ENCODE measurements around the gene CNTN1. TPM values are rescaled to one million over a fixed set of nuclear protein-coding genes. Genes with fewer than 3 reads are reported as not detected.

The CNTN1 gene
- total RNA-seq, 2 donors from 2014 or later: not detected

- H3K36me3 Mint-ChIP-seq (ENCODE audit: insufficient read depth in 2 of 2): no peaks in the 10 kb centered on the region
- no peaks in the 10 kb centered on the region for H3K27me3 Mint-ChIP-seq (ENCODE audit: low read depth)
- H3K27ac Mint-ChIP-seq: no peak overlapping the region
- DNase-seq: no peak
- no peak for ATAC-seq (replicated peaks in 1 of 2)
- no peak overlapping the region for H3K4me3 Mint-ChIP-seq
- peaks cover 2 to 3% of the 10 kb centered on the region in 2 donors for H3K9me3 Mint-ChIP-seq
- H3K4me1 Mint-ChIP-seq (ENCODE audit: low read depth): no peaks in the 10 kb centered on the region
These were observed 109.6 kb downstream of the CNTN1 start for GRCh38 chr12:40801861-40802260.

- no peak for ATAC-seq (replicated peaks in 1 of 2)
These were observed 110.4 kb downstream of the CNTN1 start for GRCh38 chr12:40802656-40803055.

GRCh38 chr12:40819436-40820108 is 127.3 kb downstream of the CNTN1 start:
- no peak for ATAC-seq (replicated peaks in 1 of 2)
- Mint-ChIP-seq H3K9me3 (peaks cover 16 to 22% of the 10 kb centered on the region in 2 donors), H3K27me3 (ENCODE audit: low read depth) (no peaks in the 10 kb centered on the region), H3K27ac (no peak overlapping the region), H3K4me1 (ENCODE audit: low read depth) (no peaks in the 10 kb centered on the region), H3K4me3 (no peak overlapping the region), H3K36me3 (ENCODE audit: insufficient read depth in 2 of 2) (no peaks in the 10 kb centered on the region)
- no peak for DNase-seq

More at GRCh38 chr12:40802656-40803055, 110.4 kb downstream of the CNTN1 start:
- DNase-seq: no peak
- Mint-ChIP-seq H3K9me3 (peaks cover 0 to 3% of the 10 kb centered on the region in 2 donors), H3K4me1 (ENCODE audit: low read depth) (no peaks in the 10 kb centered on the region), H3K27me3 (ENCODE audit: low read depth) (no peaks in the 10 kb centered on the region), H3K36me3 (ENCODE audit: insufficient read depth in 2 of 2) (no peaks in the 10 kb centered on the region), H3K27ac (no peak overlapping the region), H3K4me3 (no peak overlapping the region)

- Mint-ChIP-seq H3K36me3 (ENCODE audit: insufficient read depth in 2 of 2) (no peaks in the 10 kb centered on the region), H3K27me3 (ENCODE audit: low read depth) (no peaks in the 10 kb centered on the region), H3K9me3 (peaks cover 16% of the 10 kb centered on the region in 2 donors), H3K4me3 (no peak overlapping the region), H3K4me1 (ENCODE audit: low read depth) (no peaks in the 10 kb centered on the region), H3K27ac (no peak overlapping the region)
- DNase-seq: no peak
- ATAC-seq (replicated peaks in 1 of 2): no peak
These were observed 128.7 kb downstream of the CNTN1 start for GRCh38 chr12:40820794-40821484.

DNA sequence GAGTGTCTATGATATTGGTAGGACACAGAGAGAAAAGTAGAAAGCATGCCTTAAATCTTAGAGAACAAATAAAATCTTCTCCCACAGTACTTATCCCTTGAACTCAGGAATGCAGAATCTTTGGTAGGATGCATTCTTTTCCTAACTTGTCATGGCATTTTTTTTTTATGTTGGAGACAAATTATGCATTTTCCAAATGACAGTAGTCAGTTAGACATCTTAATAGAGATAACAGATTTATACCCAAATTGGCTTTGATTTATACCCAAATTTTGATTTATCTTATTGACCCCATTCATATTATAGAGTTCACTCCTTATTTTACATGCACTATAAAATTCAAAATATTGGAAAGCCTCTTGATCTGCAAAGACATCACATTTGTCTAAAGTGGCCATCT is 132.9 kb downstream of the CNTN1 start:
- no peak overlapping the region for H3K4me3 Mint-ChIP-seq

DNA sequence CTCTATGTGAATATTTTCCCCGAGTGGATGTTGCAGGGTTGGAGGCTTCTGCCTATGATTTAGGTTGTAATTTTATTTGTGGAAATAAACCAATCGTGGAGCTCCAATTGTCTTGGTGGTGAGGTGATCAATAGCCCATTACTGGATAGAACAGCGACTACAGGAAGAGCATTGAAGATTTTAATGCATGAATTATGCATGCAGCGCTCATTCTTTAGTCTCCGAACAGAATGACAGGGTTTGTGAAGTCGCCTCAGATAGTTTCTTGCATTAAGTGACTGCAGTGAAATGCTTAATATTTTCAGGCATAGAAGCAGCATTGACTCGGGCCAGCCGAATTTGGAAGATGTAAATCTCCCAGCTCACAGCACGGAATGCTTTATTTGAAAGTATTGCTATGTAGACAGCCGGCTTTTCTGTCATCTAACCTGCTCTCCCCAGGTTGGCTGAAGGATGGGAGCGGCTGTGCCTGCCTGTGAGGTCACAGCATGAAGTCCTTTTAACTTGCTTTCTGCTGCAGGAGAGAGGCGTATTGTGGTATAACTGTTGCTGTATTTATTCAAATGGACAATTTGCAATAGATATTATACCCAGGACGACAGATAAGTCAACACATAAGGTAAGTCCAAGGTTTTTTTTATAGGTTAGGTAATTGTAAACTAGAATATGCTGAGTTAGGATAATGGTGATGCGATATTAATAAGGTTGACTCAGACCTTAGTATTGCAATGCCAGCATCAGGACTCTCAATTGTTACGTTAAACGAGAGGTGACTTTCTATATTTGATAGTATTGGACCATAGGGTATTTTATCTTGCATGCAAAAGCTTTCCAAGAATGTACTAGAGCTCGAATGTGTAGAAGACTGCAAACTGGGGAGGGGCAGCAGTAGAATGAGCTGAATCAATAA is 135.7 kb downstream of the CNTN1 start:
- H3K4me1 Mint-ChIP-seq (ENCODE audit: low read depth): no peaks in the 10 kb centered on the region
- DNase-seq: no peak
- H3K9me3 Mint-ChIP-seq: peaks cover 0 to 2% of the 10 kb centered on the region in 2 donors
- H3K36me3 Mint-ChIP-seq (ENCODE audit: insufficient read depth in 2 of 2): no peaks in the 10 kb centered on the region
- no peak overlapping the region for H3K4me3 Mint-ChIP-seq
- no peak for ATAC-seq (replicated peaks in 1 of 2)
- H3K27ac Mint-ChIP-seq: no peak overlapping the region
- no peaks in the 10 kb centered on the region for H3K27me3 Mint-ChIP-seq (ENCODE audit: low read depth)

More for the DNA sequence above, 132.9 kb downstream of the CNTN1 start:
- H3K9me3 Mint-ChIP-seq: peaks cover 0 to 3% of the 10 kb centered on the region in 2 donors
- DNase-seq: no peak
- no peaks in the 10 kb centered on the region for H3K27me3 Mint-ChIP-seq (ENCODE audit: low read depth)
- ATAC-seq (replicated peaks in 1 of 2): no peak
- no peak overlapping the region for H3K27ac Mint-ChIP-seq
- H3K4me1 Mint-ChIP-seq (ENCODE audit: low read depth): no peaks in the 10 kb centered on the region
- no peaks in the 10 kb centered on the region for H3K36me3 Mint-ChIP-seq (ENCODE audit: insufficient read depth in 2 of 2)

GRCh38 chr12:40828593-40828990 is 136.4 kb downstream of the CNTN1 start:
- Mint-ChIP-seq H3K27ac (no peak overlapping the region), H3K27me3 (ENCODE audit: low read depth) (no peaks in the 10 kb centered on the region), H3K4me3 (no peak overlapping the region), H3K9me3 (peaks cover 0 to 2% of the 10 kb centered on the region in 2 donors), H3K4me1 (ENCODE audit: low read depth) (no peaks in the 10 kb centered on the region), H3K36me3 (ENCODE audit: insufficient read depth in 2 of 2) (no peaks in the 10 kb centered on the region)
- DNase-seq (no peak), ATAC-seq (replicated peaks in 1 of 2) (no peak)

- DNase-seq: no peak
- Mint-ChIP-seq H3K36me3 (ENCODE audit: insufficient read depth in 2 of 2) (no peaks in the 10 kb centered on the region), H3K4me3 (no peak overlapping the region), H3K9me3 (peaks cover 2% of the 10 kb centered on the region in 2 donors), H3K27me3 (ENCODE audit: low read depth) (no peaks in the 10 kb centered on the region), H3K27ac (no peak overlapping the region), H3K4me1 (ENCODE audit: low read depth) (no peaks in the 10 kb centered on the region)
- no peak for ATAC-seq (replicated peaks in 1 of 2)
These were observed 137.5 kb downstream of the CNTN1 start for GRCh38 chr12:40829738-40830144.

DNA sequence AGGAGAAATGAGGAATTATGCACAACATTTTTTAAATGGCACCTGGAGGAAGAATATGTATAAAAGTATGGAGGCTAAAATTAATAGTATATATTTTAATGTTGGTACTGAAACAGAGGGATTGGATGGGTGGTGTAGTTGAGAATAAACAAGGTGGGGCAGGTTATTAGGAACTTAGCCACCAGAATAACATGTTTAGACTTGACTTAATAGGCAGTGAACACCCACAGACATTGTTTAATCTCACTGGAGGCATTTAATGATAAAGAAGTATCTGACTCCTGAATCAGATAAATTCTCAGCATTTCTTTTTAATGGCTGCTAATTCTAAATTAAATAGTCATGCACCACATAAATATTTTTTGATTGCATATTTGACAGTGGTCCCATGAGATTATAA is 139.7 kb downstream of the CNTN1 start:
- H3K27ac Mint-ChIP-seq: no peak overlapping the region
- H3K36me3 Mint-ChIP-seq (ENCODE audit: insufficient read depth in 2 of 2): no peaks in the 10 kb centered on the region
- ATAC-seq (replicated peaks in 1 of 2): no peak
- DNase-seq: no peak
- no peak overlapping the region for H3K4me3 Mint-ChIP-seq
- H3K27me3 Mint-ChIP-seq (ENCODE audit: low read depth): no peaks in the 10 kb centered on the region
- H3K4me1 Mint-ChIP-seq (ENCODE audit: low read depth): no peaks in the 10 kb centered on the region
- H3K9me3 Mint-ChIP-seq: peaks cover 0 to 2% of the 10 kb centered on the region in 2 donors

DNA sequence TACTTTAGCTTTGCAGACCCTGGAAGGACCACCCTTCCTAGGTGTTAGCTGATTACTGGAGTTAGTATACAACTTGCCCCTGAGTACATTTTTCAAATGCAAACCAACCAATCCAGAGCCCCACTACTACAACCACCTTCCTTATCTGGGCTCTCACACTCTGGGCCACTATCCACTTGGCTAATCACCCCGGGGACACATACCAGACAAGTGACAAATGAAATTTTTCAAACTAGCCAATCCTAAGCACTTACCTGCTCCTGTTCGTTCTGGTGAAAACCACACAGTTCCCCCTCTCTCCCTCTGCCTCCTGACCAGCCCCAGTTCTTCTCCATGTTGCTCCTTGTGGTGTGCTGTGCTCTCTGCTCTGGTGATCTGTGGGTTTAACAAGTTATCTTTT is 140.4 kb downstream of the CNTN1 start:
- H3K4me3 Mint-ChIP-seq: no peak overlapping the region
- no peaks in the 10 kb centered on the region for H3K36me3 Mint-ChIP-seq (ENCODE audit: insufficient read depth in 2 of 2)
- DNase-seq (no peak), ATAC-seq (replicated peaks in 1 of 2) (no peak)
- no peaks in the 10 kb centered on the region for H3K4me1 Mint-ChIP-seq (ENCODE audit: low read depth)
- H3K27ac Mint-ChIP-seq: no peak overlapping the region
- no peaks in the 10 kb centered on the region for H3K27me3 Mint-ChIP-seq (ENCODE audit: low read depth)
- peaks cover 0 to 2% of the 10 kb centered on the region in 2 donors for H3K9me3 Mint-ChIP-seq

DNA sequence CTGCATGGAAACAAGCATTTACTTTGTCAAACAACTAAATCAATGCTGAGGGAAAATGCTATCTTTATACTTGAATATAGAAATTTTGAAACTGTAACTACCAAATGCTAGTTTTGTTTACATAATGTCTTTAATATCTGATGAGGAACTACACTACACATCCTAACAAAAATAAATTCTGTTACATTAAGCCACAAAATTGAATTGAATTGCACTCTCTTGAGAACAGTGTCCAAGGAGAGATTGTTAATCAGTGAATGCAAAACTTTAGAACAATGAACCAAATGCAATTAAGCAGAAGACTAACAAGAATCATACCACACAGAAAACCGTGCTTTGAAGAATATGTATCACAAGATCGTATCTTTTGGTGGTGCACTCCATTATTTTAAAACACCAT is 141.6 kb downstream of the CNTN1 start:
- Mint-ChIP-seq H3K4me1 (ENCODE audit: low read depth) (no peaks in the 10 kb centered on the region), H3K27me3 (ENCODE audit: low read depth) (no peaks in the 10 kb centered on the region), H3K36me3 (ENCODE audit: insufficient read depth in 2 of 2) (no peaks in the 10 kb centered on the region), H3K9me3 (peaks cover 0 to 2% of the 10 kb centered on the region in 2 donors), H3K27ac (no peak overlapping the region), H3K4me3 (no peak overlapping the region)
- DNase-seq: no peak
- ATAC-seq (replicated peaks in 1 of 2): no peak

- DNase-seq (no peak), ATAC-seq (replicated peaks in 1 of 2) (no peak)
- H3K27ac Mint-ChIP-seq: no peak overlapping the region
- peaks cover 0 to 2% of the 10 kb centered on the region in 2 donors for H3K9me3 Mint-ChIP-seq
- no peaks in the 10 kb centered on the region for H3K27me3 Mint-ChIP-seq (ENCODE audit: low read depth)
- H3K4me3 Mint-ChIP-seq: no peak overlapping the region
- H3K36me3 Mint-ChIP-seq (ENCODE audit: insufficient read depth in 2 of 2): no peaks in the 10 kb centered on the region
- no peaks in the 10 kb centered on the region for H3K4me1 Mint-ChIP-seq (ENCODE audit: low read depth)
These were observed 142.1 kb downstream of the CNTN1 start for GRCh38 chr12:40834321-40834720.

- Mint-ChIP-seq H3K36me3 (ENCODE audit: insufficient read depth in 2 of 2) (no peaks in the 10 kb centered on the region), H3K27me3 (ENCODE audit: low read depth) (no peaks in the 10 kb centered on the region)
- DNase-seq: no peak
These were observed 145.7 kb downstream of the CNTN1 start for GRCh38 chr12:40837891-40838429.

More at GRCh38 chr12:40837891-40838429, 145.7 kb downstream of the CNTN1 start:
- ATAC-seq (replicated peaks in 1 of 2): no peak
- Mint-ChIP-seq H3K4me1 (ENCODE audit: low read depth) (no peaks in the 10 kb centered on the region), H3K27ac (no peak overlapping the region), H3K4me3 (no peak overlapping the region), H3K9me3 (peaks cover 2 to 4% of the 10 kb centered on the region in 2 donors)
